HG02981 (cell line): ENCODE results near the gene RUBCN.
"Not testable (repeated sequence)": the region's sequence is repeated elsewhere in the genome, so short reads cannot be mapped to it uniquely, and the experiment has no call there.

ENCODE experiments used
- ATAC-seq: cut with Tn5 transposase; IDR thresholded peaks from one replicate; pipeline ENCODE4 v1.9.1; 2021; ENCODE audit warnings: mild to moderate bottlenecking, moderate library complexity; ENCODE audit not compliant: unreplicated experiment

The RUBCN gene

DNA sequence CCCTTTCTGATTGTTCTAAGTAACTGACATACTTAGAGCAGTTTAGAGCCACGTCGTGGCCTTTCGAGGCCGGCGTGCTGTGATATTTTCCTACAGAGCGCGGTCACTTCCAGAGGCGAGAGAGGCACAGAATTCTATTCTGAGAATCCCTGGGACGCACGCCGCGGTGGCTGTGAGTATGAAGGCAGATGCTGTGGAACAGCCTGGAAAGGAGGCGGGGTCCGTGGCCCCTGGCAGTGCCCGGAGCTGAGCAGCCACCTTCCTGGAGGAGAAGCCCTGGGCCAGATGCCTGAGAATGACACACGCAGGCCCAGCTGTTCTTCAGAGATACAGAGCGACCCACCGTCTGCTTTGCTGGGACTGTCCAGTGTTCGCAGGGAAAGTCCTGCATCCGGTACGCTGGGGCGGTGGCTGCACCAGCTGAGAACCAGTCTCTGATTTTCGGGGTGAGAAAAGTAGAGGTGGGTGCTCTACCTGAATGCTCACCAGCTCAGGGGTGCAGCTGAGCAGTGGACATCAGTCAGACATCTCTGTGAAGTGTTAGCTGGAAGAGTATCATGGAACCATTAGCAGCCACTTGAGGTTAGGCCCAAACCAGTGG lies 75.4 kb downstream of the RUBCN start:
- not testable (repeated sequence) for ATAC-seq

GRCh38 chr3:197659701-197660100 lies 77.0 kb downstream of the RUBCN start:
- ATAC-seq: not testable (repeated sequence)

GRCh38 chr3:197659144-197659543 lies 77.6 kb downstream of the RUBCN start:
- peak; percentile 55 for ATAC-seq

DNA sequence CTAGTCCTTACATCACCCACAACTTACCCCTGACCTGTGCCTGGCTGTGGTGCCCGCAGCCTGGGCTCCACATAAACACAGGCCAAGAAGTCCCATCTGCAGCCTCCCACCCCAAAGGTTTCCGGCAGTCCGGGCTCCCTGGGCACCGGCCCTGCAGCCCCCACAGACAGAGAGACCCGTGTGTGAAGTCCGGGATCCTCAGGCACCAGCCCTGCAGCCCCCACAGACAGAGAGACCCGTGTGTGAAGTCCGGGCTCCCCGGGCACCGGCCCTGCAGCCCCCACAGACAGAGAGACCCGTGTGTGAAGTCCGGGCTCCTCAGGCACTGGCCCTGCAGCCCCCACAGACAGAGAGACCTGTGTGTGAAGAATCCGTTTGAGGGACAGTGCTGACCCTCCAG lies 78.0 kb downstream of the RUBCN start:
- not testable (repeated sequence) for ATAC-seq

GRCh38 chr3:197657541-197658292 lies 79.0 kb downstream of the RUBCN start:
- ATAC-seq: not testable (repeated sequence)

DNA sequence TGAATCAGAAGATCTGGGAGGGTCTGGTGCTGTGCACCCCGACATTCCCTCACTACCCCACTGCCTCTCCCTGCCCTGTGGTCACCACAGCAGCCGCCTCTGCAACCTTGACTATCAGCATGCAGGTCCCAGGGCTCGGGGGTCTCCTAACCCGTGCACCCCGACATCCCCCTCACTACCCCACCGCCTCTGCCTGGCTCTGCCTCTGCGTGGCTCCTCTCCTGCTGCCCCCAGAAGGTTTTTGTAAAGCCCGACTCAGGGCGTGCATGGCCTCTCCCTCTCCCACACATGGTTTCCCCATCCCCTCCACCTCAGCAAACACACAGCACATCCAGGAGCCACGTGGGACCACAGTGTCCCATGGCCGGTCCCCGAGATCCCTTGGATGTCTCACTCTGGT lies 79.7 kb downstream of the RUBCN start:
- not testable (repeated sequence) for ATAC-seq

- ATAC-seq: not testable (repeated sequence)
These were observed 80.6 kb downstream of the RUBCN start for GRCh38 chr3:197656129-197656528.

DNA sequence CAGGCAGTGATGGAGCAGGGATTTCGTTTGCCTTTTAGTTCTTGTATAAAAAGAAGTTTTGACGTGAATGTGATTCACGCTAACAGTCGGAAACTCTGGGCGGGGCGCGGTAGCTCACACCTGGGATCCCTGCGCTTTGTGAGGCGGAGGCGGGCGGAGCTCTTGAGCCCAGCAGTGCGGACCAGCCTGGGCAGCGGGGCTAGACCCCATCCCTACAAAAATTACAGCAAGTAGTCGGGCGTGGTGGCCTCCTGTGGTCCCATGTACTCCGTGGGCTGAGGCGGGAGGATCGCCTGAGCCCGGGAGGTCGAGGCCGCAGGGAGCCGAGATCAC lies 81.7 kb downstream of the RUBCN start:
- peak; percentile 20 for ATAC-seq

- peak; percentile 93 for ATAC-seq
These were observed 82.4 kb downstream of the RUBCN start for GRCh38 chr3:197654090-197654997.

DNA sequence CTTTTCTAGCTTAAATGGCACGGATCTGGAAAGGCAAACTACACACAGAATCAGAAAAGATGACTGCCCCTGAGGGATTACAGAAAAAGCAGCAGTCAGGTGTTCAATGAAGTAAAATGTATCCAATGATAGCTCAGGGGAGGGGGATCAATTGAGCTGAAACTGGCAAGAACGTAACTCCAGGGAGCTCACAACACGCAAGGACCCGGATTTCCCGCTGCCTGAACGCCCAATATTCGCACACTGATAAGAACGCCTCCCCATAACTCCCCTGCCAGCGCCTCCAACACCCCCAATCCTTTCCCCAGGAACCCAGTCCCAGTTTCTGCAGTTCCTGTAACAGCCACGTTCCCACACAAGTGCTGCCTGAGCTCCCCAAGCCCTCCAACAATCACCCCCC lies 83.8 kb downstream of the RUBCN start:
- not testable (repeated sequence) for ATAC-seq

DNA sequence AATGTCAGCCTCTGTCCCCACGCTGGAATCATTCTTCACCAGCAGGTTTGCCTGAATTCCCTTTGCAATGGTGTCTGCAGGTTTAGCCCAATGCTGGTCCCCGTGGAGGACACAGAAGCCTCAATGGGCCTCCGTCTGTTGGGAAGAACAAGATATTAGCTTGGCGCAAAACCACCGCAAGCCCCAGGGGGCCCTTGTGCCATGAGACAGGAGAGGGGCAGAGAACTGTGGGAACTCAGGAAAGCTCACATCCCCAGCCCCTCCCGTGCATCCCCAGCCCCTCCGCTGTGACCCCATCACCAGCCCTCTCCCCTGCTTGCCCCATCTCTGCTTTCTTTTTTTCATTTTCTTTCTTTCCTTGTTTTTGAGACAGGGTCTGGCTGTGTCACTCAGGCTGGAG lies 89.1 kb downstream of the RUBCN start:
- not testable (repeated sequence) for ATAC-seq

DNA sequence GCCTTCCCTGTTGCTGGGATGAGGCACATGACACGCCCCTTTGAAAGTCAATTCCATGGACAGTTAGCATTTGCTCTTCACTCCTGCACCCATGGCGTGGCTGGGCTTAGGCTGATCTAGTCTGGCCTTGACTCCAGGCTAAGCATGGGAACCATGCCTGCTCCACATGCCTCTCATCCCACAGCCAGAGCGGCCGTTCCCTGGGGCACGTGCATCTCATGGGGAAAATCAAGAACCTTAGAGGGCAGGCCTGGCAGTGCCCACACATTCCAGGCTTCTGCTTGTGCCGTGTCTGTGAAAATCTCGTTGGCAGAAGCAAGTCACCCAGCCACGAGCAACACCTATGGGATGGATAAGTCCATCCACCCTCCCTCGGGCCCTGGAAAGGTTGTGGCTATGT lies 89.5 kb downstream of the RUBCN start:
- not testable (repeated sequence) for ATAC-seq

- not testable (repeated sequence) for ATAC-seq
These were observed 90.4 kb downstream of the RUBCN start for GRCh38 chr3:197646294-197646693.

DNA sequence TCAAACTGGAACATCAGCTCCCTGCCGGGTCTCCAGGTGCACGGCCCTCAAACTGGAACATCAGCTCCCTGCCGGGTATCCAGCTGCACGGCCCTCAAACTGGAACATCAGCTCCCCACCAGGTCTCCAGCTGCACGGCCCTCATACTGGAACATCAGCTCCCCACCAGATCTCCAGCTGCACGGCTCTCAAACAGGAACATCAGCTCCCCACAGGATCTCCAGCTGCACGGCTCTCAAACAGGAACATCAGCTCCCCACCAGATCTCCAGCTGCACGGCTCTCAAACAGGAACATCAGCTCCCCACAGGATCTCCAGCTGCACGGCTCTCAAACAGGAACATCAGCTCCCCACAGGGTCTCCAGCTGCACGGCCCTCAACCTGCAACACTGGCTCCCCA lies 99.1 kb downstream of the RUBCN start:
- ATAC-seq: not testable (repeated sequence)

DNA sequence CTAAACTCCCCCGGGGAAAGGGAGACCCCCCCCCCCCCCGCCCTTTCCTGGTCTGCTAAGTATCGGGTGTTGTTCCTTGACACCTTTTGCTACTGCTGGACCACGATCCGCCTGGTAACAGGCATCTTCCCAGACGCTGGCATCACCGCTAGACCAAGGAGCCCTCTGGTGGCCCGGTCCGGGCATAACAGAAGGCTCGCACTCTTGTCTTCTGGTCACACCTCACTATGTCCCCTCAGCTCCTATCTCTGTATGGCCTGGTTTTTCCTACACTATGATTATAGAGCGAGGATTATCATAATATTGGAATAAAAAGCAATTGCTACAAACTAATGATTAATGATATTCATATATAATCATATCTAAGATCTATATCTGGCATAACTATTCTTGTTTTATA lies 104.7 kb downstream of the RUBCN start:
- not testable (repeated sequence) for ATAC-seq

GRCh38 chr3:197630766-197631165 lies 105.9 kb downstream of the RUBCN start:
- ATAC-seq: not testable (repeated sequence)

- ATAC-seq: not testable (repeated sequence)
These were observed 107.4 kb downstream of the RUBCN start for GRCh38 chr3:197629286-197629685.

DNA sequence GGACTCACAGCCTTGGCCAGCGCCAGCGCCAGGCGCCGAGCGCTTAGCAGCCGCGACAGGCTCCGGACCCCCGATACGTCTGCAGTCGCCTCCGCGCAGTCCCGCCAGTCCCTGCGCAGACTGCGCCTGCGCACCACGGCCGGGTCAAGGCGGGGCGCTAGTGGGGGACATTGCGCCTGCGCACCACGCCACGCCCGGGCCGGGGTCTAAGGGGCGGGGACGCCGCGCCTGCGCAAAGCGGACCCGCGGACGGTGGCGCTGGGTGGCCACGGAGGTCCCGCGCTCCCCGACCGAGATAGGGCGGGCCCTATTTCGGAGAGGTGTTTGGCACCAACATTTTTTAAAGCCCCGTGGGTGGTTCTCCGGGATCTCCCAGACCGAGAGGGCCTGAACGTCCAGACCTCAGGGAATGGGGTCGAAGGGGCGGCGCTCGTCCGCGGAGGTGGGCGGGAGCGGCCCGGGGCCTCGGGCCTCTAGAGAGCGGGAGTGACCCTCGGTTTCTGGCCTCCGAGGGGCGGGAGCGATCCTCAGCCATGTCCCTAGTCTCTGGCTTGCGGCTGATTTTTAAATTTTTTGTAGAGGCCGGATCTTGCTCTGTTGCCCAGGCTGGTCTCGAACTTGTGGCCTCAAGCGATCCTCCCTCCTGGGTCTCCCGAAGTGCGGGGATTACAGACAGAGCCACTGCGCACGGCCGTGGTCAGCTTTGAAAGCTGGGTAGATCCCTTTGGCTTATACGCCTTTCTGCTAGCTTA lies 108.8 kb downstream of the RUBCN start:
- peak; percentile 63 for ATAC-seq

DNA sequence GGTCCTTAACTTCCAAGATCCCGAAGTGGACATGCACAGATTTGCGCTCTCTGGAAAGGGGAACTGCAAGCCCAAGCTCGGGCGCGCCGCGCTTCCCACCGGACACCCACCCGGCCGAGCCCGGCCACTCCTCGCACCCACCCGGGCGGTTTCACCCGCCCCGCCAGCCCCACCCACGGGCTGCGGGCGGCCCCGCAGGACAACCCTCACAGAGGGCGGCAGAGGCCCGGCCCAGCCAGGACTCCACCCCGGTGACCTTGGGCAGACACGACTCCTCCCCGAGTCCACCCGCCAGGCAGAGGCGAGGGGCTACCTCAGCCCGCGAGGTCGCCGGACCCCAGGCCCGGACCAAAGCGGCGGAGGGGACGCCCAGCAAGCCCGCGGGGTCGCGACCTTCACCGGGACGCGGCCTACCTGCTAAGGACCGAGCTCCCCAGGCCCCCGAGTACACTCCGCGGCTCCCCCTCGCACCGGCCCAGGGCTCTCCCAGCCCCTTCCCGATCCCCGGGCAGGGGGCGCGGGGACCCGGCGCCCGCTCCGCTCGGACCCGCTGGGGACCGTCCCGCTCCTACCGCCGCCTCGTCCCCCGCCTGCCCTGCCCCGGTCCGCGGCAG lies 109.4 kb downstream of the RUBCN start:
- ATAC-seq: peak; percentile 33

GRCh38 chr3:197626404-197627157 lies 110.1 kb downstream of the RUBCN start:
- not testable (repeated sequence) for ATAC-seq
